ENCODE measurements around the gene IL36G.

Gene IL36G

DNA sequence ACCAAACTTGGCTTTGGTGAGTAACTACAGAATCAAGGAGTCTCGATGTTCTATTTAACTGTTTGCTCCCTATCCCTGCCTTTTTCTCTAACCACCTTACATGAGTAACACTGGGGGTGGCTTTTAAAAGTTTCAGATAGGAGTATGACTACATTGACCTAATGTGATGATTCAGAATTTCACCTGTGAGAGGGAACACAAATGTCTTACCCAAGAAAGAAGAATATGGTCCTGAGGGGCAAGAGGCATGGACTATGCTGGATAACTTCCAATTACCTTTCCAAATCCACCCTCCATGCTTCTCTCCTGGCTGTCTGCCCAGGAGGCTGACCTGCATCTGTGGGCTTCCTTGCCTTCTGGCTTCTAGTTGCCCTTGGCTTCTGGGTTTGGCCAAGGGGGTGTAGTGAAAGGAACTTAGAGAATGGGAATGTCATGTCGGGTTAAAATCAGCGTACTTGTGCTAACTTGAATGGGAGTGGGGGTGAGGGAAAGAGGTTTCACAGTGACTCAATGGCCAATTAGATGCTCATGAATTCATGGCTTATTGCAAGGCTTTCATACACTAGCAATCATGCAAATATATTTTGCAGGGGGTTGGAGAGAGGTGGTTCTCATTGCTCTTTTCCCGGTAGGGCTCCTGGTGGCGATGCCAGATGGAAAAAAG is 5.3 kb upstream of the IL36G start:
- H3K4me3 ChIP-seq (ENCODE audit: low read length) = no peak overlapping the region
- TF ChIP-seq, protein P1, sequence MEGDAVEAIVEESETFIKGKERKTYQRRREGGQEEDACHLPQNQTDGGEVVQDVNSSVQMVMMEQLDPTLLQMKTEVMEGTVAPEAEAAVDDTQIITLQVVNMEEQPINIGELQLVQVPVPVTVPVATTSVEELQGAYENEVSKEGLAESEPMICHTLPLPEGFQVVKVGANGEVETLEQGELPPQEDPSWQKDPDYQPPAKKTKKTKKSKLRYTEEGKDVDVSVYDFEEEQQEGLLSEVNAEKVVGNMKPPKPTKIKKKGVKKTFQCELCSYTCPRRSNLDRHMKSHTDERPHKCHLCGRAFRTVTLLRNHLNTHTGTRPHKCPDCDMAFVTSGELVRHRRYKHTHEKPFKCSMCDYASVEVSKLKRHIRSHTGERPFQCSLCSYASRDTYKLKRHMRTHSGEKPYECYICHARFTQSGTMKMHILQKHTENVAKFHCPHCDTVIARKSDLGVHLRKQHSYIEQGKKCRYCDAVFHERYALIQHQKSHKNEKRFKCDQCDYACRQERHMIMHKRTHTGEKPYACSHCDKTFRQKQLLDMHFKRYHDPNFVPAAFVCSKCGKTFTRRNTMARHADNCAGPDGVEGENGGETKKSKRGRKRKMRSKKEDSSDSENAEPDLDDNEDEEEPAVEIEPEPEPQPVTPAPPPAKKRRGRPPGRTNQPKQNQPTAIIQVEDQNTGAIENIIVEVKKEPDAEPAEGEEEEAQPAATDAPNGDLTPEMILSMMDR (conservative IDR thresholded peaks at IDR 0.05; ENCODE audit: low read length) = no peak
- no peak for DNase-seq (ENCODE audit: low read depth)

DNA sequence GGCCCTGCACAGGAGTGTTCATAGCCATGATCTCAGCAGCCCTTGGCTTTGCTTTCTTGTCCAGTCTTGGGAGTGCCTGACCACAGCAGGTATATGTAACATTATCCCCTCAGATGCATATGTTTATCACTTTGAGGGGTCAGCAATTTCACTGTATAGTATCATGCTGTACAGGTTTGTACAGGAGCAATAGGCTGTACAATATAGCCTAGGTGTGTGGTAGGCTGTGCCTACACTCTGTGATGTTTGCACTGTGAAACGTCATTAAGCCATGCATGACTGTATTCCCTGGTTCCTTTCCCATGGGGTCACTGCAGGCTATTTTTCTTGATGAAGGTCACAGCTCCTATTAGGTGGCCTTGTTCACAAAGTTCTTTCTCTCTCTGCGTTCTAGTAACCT is 4.7 kb upstream of the IL36G start:
- TF ChIP-seq, protein P1 (conservative IDR thresholded peaks at IDR 0.05; ENCODE audit: low read length) = no peak
- no peak for DNase-seq (ENCODE audit: low read depth)
- H3K4me3 ChIP-seq (ENCODE audit: low read length) = no peak overlapping the region

DNA sequence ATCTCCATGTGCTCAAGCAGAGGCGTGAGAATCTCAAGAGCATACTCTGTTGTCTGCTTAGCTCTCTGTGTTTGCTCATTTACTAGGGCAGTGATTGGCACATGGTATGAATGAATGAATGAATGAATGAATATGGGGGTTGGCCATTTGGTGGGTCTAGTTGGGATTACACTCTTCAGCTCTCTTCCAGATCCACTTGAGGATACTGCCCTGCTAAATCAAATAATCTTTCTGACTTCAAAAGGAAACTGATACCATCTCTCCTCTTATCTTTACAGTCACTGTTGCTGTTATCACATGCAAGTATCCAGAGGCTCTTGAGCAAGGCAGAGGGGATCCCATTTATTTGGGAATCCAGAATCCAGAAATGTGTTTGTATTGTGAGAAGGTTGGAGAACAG is 1.9 kb downstream of the IL36G start:
- no peak for DNase-seq (ENCODE audit: low read depth)
- TF ChIP-seq, protein P1 (conservative IDR thresholded peaks at IDR 0.05; ENCODE audit: low read length) = no peak
- no peak overlapping the region for H3K4me3 ChIP-seq (ENCODE audit: low read length)

DNA sequence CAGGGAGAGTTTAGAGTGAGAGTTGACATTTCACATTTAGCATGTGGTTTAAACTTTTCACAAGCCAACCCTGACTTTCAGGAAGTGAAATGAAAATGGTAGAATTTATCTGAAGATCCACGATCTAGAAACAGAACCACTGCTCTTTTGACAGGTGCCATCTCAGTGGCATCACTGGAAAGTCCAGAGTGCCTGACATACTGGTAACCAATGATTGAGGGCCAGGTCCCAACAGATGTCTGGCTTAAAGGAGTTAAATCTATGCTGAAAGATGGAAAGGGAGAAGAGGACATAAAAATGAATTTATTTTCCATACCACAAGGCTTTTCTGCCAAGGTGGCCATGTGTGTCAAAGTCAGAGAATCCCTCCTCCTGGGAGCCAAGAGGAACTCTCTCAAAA is 2.7 kb downstream of the IL36G start:
- TF ChIP-seq, protein P1 (conservative IDR thresholded peaks at IDR 0.05; ENCODE audit: low read length) = no peak
- H3K4me3 ChIP-seq (ENCODE audit: low read length) = no peak overlapping the region
- DNase-seq (ENCODE audit: low read depth) = no peak

DNA sequence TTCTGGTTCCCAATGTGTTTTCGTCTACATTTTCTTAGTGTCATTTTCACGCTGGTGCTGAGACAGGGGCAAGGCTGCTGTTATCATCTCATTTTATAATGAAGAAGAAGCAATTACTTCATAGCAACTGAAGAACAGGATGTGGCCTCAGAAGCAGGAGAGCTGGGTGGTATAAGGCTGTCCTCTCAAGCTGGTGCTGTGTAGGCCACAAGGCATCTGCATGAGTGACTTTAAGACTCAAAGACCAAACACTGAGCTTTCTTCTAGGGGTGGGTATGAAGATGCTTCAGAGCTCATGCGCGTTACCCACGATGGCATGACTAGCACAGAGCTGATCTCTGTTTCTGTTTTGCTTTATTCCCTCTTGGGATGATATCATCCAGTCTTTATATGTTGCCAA is 7.3 kb downstream of the IL36G start:
- TF ChIP-seq, protein P1 (conservative IDR thresholded peaks at IDR 0.05; ENCODE audit: low read length) = no peak
- DNase-seq (ENCODE audit: low read depth) = no peak
- no peak overlapping the region for H3K4me3 ChIP-seq (ENCODE audit: low read length)

DNA sequence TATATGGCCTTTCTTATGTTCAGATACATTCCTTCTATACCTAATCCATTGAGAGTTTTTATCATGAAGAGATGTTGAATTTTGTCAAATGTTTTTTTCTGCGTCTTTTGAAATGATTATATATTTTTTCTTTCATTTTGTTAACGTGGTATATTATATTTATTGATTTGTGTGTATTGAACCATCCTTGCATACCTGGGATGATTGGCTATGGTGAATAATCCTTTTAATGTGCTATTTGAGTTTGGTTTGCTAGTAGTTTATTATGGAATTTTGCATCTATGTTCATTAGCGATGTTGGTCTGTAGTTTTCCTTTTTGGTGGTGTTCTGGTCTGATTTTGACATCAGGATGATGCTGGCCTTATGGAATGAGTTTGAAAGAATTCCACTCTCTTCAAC is 11.8 kb downstream of the IL36G start:
- no peak for DNase-seq (ENCODE audit: low read depth)
- TF ChIP-seq, protein P1 (conservative IDR thresholded peaks at IDR 0.05; ENCODE audit: low read length) = no peak
- no peak overlapping the region for H3K4me3 ChIP-seq (ENCODE audit: low read length)

DNA sequence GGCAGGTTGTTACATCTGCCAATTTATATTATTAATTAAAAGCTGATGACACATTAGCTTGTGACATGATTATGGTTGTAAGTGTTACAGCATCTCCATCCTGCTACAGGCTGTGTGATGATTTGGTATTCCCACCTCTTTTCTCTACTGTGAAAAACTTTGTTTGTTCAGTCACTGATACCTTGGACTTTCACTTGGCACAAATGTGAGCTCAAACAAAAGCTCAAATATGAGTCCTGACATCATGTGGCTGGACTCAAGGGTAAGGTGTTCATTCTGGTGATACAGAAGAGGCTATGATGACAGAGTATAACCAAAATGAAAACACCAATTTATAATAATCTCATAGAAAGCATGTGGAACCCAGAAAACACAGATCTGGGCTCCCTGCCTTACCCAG is 16.0 kb downstream of the IL36G start:
- no peak overlapping the region for H3K4me3 ChIP-seq (ENCODE audit: low read length)
- TF ChIP-seq, protein P1 (conservative IDR thresholded peaks at IDR 0.05; ENCODE audit: low read length) = no peak
- DNase-seq (ENCODE audit: low read depth) = no peak

Measured in AG10803 (cell line).